B cell (primary cell): Measurements from ENCODE around the gene LSM14B.

Experiments
- CTCF ChIP-seq: fragments of 200-600 bp; IDR thresholded peaks from one replicate; pipeline ENCODE4 v1.8.0; 2022; ENCODE audit warnings: antibody characterized with exemption, mild to moderate bottlenecking
- EZH2 ChIP-seq: IDR thresholded peaks from 2 replicates; pipeline ENCODE4 v1.6.1; 2012; ENCODE audit warnings: borderline replicate concordance, low read depth, mild to moderate bottlenecking, moderate library complexity, low read length; ENCODE audit not compliant: insufficient read depth, poor library complexity, severe bottlenecking

- no peak for TF ChIP-seq CTCF
- TF ChIP-seq EZH2: no peak
Measured at GRCh38 chr20:62096421-62097380, 25.6 kb upstream of the LSM14B start.
